HG03521 (cell line): ENCODE results near the gene ADAM15.

Experiments
- ATAC-seq: cut with Tn5 transposase; IDR thresholded peaks from one replicate; pipeline ENCODE4 v1.9.1; 2021; ENCODE audit warnings: mild to moderate bottlenecking, moderate library complexity; ENCODE audit not compliant: unreplicated experiment

Gene ADAM15

GRCh38 chr1:155030243-155030795 is 20.8 kb upstream of the ADAM15 start:
- ATAC-seq, result no peak

- no peak for ATAC-seq
These were observed 20.2 kb upstream of the ADAM15 start for GRCh38 chr1:155030899-155031298.

GRCh38 chr1:155032886-155033285 is 18.2 kb upstream of the ADAM15 start:
- ATAC-seq, result no peak

GRCh38 chr1:155033524-155033923 is 17.6 kb upstream of the ADAM15 start, which contains the start of the genes DCST1 and DCST2:
DCST1 (plus strand) TSS chr1:155033824; CDS start chr1:155034037, 213 bp downstream.
DCST2 (minus strand) TSS chr1:155033781; CDS start chr1:155033701, 80 bp downstream.
- ATAC-seq, result no peak

GRCh38 chr1:155034318-155035208 is 16.6 kb upstream of the ADAM15 start:
- no peak for ATAC-seq

GRCh38 chr1:155035936-155036335 is 15.2 kb upstream of the ADAM15 start:
- ATAC-seq, result no peak

- ATAC-seq, result no peak
These were observed 14.1 kb upstream of the ADAM15 start for GRCh38 chr1:155037043-155037442.

GRCh38 chr1:155037851-155038441 is 13.2 kb upstream of the ADAM15 start:
- no peak for ATAC-seq

GRCh38 chr1:155038602-155039307 is 12.4 kb upstream of the ADAM15 start:
- ATAC-seq, result no peak

- ATAC-seq, result no peak
These were observed 11.8 kb upstream of the ADAM15 start for GRCh38 chr1:155039308-155039669.

GRCh38 chr1:155040358-155041093 is 10.6 kb upstream of the ADAM15 start:
- ATAC-seq, result no peak

- ATAC-seq, result no peak
These were observed 8.3 kb upstream of the ADAM15 start for GRCh38 chr1:155042789-155043188.

GRCh38 chr1:155043301-155043702 is 7.8 kb upstream of the ADAM15 start:
- no peak for ATAC-seq

GRCh38 chr1:155043793-155044192 is 7.3 kb upstream of the ADAM15 start:
- ATAC-seq, result no peak

- no peak for ATAC-seq
These were observed 6.8 kb upstream of the ADAM15 start for GRCh38 chr1:155044365-155044764.

GRCh38 chr1:155044812-155045657 is 6.1 kb upstream of the ADAM15 start:
- ATAC-seq, result no peak

GRCh38 chr1:155048449-155049334 is 2.4 kb upstream of the ADAM15 start:
- no peak for ATAC-seq

GRCh38 chr1:155049651-155050559 is 1.2 kb upstream of the ADAM15 start:
- no peak for ATAC-seq
